SK-N-SH (cell line): ENCODE results near the gene TIGD6.

ENCODE experiments used
- ELF1 ChIP-seq: IDR thresholded peaks from 2 replicates; pipeline ENCODE4 v1.4.0; 2012
- TCF12 ChIP-seq: IDR thresholded peaks from 2 replicates; pipeline ENCODE4 v1.4.0; 2012

DNA sequence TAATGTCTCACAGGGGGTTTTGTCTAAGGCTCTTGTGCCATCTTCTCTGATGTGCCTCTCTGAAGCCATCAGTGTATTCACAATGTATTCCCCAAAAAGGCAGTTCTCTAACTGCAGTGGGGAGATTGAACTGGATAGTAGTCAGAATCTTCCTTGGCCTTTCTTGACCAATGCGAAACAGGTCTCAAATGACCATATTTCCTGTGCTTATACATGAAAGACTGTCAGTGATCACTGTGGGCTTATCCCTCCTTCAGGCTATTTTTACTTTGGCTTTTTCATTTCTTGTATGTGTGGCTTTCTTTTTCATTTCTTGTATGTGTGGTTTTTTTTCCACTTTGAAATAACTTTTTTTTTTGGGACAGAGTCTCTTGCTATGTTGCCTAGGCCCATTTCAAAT lies 19.8 kb upstream of the TIGD6 start:
- no peak for TF ChIP-seq ELF1
- no peak for TF ChIP-seq TCF12
